Measurements from ENCODE around the gene TRIM24.

TRIM24 gene

GRCh38 chr7:138579136-138579535, 119.1 kb downstream of the TRIM24 start:
- DNase-seq (ENCODE audit: low spot score) = no peak

DNA sequence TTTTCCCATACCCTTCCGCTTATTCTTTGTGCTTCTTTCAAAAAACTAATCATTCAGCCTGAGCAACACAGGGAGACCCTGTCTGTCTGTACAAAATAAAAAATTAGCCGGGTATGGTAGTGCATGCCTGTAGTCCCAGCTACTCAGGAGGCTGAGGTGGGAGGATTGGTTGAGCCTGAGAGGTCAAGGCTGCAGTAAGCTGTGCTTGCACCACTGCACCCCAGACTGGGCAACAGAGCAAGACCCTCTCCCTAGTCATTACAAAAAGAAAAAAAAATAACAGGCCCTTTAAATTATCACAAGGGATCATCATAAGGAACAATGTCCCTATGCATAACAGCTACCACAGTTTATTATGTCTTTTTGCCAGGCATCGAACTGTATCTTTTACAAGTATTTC, 119.6 kb downstream of the TRIM24 start:
- DNase-seq (ENCODE audit: low spot score) = no peak

- DNase-seq (ENCODE audit: low spot score) = no peak
Observed at GRCh38 chr7:138581065-138581464, 121.0 kb downstream of the TRIM24 start.

DNA sequence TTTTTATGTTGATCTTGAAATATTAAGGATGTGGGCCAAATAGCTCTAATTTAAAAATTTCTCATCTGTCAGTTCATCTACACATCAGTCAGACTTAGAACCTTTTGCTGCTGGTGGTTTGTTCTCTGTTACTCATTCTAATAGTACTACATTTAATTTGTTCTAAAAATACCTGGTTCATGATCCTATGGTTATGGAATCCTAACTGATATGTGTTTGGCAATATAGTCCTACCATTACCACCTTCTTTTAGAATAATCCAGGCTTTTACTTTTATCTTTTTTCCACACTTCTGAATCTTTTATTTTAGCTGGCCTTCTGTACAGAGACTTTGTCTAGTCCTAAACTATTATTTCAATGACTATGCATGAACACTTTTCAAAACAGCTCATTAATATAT, 124.2 kb downstream of the TRIM24 start:
- no peak for DNase-seq (ENCODE audit: low spot score)

DNA sequence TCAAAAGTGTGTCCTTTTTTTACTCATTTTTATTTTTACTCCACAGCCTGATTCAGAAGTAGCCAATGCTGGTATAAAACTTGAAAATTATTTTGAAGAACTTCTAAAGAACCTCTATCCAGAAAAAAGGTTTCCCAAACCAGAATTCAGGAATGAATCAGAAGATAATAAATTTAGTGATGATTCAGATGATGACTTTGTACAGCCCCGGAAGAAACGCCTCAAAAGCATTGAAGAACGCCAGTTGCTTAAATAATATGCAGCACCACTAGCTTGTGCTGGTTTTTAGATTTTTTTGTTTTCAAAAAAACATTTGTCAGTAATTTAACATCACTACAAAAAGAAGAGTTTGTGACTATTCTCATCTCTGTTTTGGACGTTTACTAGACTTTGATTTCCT, 124.6 kb downstream of the TRIM24 start:
- DNase-seq (ENCODE audit: low spot score) = no peak

- DNase-seq (ENCODE audit: low spot score) = no peak
Observed at GRCh38 chr7:138585283-138585993, 125.4 kb downstream of the TRIM24 start.

DNA sequence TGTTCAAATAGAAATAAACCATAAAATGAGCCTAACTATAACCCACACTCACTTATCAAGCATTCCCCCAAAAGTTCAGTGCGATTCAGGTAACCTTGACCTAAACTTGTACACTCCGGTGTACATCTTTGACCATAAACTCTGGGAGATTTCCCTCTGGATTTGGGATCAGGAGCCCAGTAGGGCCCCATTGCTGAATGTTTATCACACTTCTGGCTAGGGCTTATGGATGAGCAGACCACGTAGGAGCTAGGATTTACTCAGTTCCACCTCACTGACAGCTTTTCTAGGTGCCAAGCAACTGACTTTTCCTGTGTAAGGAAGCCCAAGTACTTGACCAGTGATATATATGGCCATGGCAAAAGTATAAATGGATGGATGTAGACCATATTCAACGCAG, 127.4 kb downstream of the TRIM24 start:
- no peak for DNase-seq (ENCODE audit: low spot score)

GRCh38 chr7:138588986-138589385, 128.9 kb downstream of the TRIM24 start:
- DNase-seq (ENCODE audit: low spot score) = no peak

DNA sequence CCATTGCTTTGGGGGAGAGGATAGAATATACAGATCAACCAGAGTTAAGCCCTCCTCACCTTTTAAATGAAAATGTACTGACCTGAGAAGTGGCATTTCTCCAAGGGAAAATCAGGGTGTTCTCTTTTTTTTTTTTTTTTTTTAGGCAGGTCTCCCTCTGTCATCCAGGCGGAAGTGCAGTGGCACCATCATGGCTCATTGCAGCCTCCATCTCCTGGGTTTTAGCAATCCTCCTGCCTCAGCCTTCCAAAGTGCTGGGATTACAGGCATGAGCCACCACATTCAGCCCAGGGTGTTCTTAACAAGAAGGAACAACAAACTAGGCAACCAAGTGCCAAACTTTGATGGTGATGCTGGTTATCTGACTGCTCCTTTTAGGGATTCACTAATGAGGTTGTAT, 130.1 kb downstream of the TRIM24 start:
- DNase-seq (ENCODE audit: low spot score) = no peak

- no peak for DNase-seq (ENCODE audit: low spot score)
Observed at GRCh38 chr7:138595454-138595853, 135.4 kb downstream of the TRIM24 start.

DNA sequence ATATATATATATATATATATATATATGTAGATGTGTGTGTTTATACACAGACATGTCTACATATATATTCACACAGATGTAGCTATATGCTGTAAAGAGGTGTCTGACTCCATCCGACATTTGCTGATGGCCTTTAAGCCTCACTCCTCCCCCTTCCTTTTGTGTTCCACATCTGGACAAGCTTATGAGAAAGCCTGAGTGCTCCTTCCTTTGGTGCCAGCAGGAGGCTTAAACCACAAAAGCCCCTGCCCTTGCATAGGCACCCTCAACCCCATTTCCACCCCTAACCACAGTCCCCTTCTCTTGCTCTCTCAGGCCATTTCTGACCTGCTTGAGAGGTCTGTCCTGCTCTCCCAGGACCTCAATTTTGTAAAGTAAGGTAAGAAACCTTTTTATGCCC, 142.4 kb downstream of the TRIM24 start:
- no peak for DNase-seq (ENCODE audit: low spot score)

DNA sequence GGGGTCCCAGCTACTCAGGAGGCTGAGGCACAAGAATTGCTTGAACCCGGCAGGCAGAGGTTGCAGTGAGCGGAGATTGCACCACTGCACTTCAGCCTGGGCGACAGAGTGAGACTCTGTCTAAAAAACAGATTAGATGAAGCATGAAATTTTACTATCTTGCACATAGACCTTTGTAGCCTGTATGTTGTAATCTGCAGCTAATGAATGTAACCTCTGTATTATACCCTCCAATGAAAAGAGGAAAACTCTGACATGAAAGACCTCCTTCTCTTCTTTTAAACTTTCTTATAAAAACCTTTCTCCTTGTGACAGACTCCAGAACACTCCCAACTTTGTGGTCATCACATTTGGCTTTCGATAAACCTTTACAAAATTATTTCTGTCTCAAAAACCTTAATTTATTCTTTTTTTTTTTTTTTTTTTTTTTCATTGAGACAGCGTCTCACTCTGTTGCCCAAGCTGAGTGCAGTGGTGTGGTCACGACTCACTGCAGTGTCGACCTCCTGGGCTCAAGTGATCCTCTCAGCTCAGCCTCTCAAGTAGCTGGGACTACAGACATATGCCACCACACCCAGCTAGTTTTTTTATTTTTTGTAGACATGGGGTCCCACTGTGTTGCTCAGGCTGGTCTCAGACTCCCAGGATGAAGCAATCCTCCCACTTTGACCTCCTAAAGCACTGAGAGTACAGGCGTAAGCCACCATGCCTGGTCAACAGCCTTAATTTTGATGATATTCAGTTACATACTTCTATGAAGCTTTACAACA, 143.7 kb downstream of the TRIM24 start:
- no peak for DNase-seq (ENCODE audit: low spot score)

DNA sequence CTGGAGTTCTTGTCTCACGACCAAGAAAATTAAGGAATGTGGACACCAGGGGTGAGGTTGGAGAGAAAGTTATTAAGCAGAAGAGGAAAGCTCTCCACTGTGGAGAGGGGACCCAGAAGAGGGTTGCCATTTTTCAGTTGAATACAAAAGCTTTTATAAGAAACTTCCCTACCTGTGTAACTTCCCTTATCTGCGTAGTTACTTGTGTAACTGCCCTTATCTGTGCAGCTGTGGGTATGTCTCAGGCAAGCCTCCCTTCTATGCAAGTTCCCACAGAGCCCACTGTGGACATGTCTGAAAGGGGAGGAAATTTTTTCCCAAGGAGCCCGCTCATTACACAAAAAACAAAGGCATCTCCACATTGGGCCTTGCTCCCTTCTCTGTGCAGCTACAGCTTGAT, 146.2 kb downstream of the TRIM24 start:
- no peak for DNase-seq (ENCODE audit: low spot score)

GRCh38 chr7:138607216-138608126, 147.4 kb downstream of the TRIM24 start:
- no peak for DNase-seq (ENCODE audit: low spot score)

GRCh38 chr7:138608275-138608674, 148.2 kb downstream of the TRIM24 start:
- peak; percentile 48 for DNase-seq (ENCODE audit: low spot score)

- DNase-seq (ENCODE audit: low spot score) = no peak
Observed at GRCh38 chr7:138610671-138611170, 150.7 kb downstream of the TRIM24 start.

DNA sequence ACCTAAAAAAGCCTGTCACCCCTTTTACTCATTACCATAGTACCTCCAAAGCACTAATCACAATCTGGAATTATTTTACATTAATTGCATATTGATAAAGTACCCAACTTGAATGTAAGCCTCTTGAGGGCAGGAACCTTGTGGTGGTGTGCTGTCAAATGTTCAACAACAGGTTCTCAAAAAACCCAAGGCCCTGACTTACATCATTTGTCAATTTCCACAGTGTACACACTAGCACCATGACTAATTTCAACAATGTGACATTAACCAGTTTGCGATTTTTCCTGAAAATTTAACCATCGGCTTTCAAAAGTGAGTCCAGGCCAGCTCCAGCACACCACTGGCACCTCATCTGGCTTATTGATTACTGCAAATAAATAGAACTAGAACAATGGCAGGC, 153.6 kb downstream of the TRIM24 start:
- DNase-seq (ENCODE audit: low spot score) = no peak

DNA sequence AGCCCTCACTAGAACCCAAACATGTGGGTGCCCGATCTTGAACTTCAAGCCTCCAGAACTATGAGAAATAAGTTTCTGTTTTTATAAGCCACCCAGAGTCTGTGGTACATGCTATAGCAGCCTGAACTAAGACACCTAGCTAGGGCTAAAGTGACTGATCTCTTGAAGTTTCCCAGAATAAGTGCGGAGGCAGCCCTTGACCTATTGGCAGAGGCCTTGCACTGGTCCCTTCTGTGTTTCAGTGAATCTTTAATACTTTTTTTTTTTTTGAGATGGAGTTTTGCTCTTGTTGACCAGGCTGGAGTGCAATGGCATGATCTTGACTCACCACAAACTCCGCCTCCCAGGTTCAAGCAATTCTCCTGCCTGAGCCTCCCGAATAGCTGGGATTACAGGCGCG, 156.0 kb downstream of the TRIM24 start:
- no peak for DNase-seq (ENCODE audit: low spot score)

DNA sequence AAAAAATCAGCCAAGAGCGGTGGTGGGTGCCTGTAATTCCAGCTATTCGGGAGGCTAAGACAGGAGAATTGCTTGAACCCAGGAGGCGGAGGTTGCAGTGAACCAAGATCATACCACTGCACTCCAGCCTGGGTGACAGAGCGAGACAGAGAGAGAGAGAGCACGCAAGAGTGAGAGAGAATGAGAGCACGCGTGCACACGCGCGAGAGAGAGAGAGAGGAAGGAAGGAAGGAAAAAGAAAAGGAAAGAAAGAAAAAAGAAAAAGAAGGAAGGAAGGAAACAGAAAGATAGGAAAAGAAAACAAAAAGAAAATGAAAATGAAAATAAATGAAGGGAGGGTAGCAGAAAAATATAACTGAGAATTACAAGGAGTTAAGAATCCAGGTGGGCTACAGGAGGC, 158.4 kb downstream of the TRIM24 start:
- no peak for DNase-seq (ENCODE audit: low spot score)

- DNase-seq (ENCODE audit: low spot score) = no peak
Observed at GRCh38 chr7:138618933-138619332, 158.9 kb downstream of the TRIM24 start.

- DNase-seq (ENCODE audit: low spot score) = no peak
Observed at GRCh38 chr7:138622841-138623240, 162.8 kb downstream of the TRIM24 start.

GRCh38 chr7:138625084-138625848, 165.2 kb downstream of the TRIM24 start:
- DNase-seq (ENCODE audit: low spot score) = no peak
